K562 (cell line): Measurements from ENCODE around the gene SEMA5A. TPM values are rescaled to one million over a fixed set of nuclear protein-coding genes. Genes with fewer than 3 reads are reported as not detected.

Source experiments
- ATAC-seq: fragments of 200-7000 bp; cut with Tn5 transposase; 3 replicates; pipeline ENCODE4 v1.9.1; 2020; ENCODE audit warnings: moderate library complexity
- BruUV-seq: library from RNA; stranded (reverse); fragments of 400-500 nt; replicated peaks from 2 replicates; lab custom pipeline; 2021; lab: Mats Ljungman, UMichigan
- CTCF ChIA-PET: fragments of 300-600 bp; formaldehyde crosslinking; extraction: SDS; loops from one replicate; lab custom pipeline; 2021; ENCODE audit warnings: low intra/inter-chr PET ratio; lab: Yijun Ruan, JAX
- POLR2A ChIA-PET: fragments of 300-600, 350-650 bp; sonication (Branson Sonifier 250); formaldehyde crosslinking; extraction: SDS; loops from one replicate; lab custom pipeline; 2021; ENCODE audit warnings: antibody characterized with exemption, inconsistent platforms; lab: Yijun Ruan, JAX
- DNase-seq, 4 experiments: peaks; one replicate each; pipeline versions ENCODE4 v3.0.0 to v3.0.0-alpha.2; 2011 to 2018; ENCODE audit warnings: low spot score in 3 of 4, mixed read lengths in 3 of 4; ENCODE audit errors: extremely low read depth in 1 of 4
- FAIRE-seq: peaks from 2 replicates; lab custom pipeline; 2011; peaks lifted over from hg19 to GRCh38; lab: Jason Lieb, UNC
- H2AFZ ChIP-seq: 2 replicates; pipeline ENCODE4 v1.6.0; 2011; ENCODE audit warnings: low read depth, low read length, control low read depth, inconsistent platforms
- H3K27ac ChIP-seq: fragments of 200-600 bp; 3 replicates; pipeline ENCODE4 v1.8.0; 2011; ENCODE audit warnings: low read depth, mild to moderate bottlenecking, control low read depth, inconsistent platforms, low read length, moderate library complexity, mixed read lengths; ENCODE audit errors: extremely low read depth
- H3K27me3 ChIP-seq, 2 experiments: fragments of 300-600 bp in 1 of 2; 2 replicates in 1 of 2; 3 replicates in 1 of 2; pipeline versions ENCODE4 v1.6.0 to v1.8.0; 2011; ENCODE audit warnings: inconsistent platforms in 2 of 2, low read length in 2 of 2, mild to moderate bottlenecking in 1 of 2, mixed read lengths in 1 of 2, moderate library complexity in 1 of 2; ENCODE audit not compliant: control insufficient read depth in 2 of 2, insufficient read depth in 2 of 2
- H3K36me3 ChIP-seq: fragments of 300-600 bp; 3 replicates; pipeline ENCODE4 v1.8.0; 2011; ENCODE audit warnings: mild to moderate bottlenecking, low read length, inconsistent platforms; ENCODE audit not compliant: control insufficient read depth, insufficient read depth
- H3K4me1 ChIP-seq, 2 experiments: fragments of 200-600 bp in 1 of 2; replicated peaks in 1 of 2; 2 replicates in 1 of 2; 3 replicates in 1 of 2; pipeline versions ENCODE4 v1.5.1 to v1.8.0; 2011; ENCODE audit warnings: inconsistent platforms in 2 of 2, low read length in 2 of 2, mild to moderate bottlenecking in 1 of 2, mixed read lengths in 1 of 2, moderate library complexity in 1 of 2; ENCODE audit not compliant: control insufficient read depth in 2 of 2, insufficient read depth in 2 of 2
- H3K4me2 ChIP-seq: 2 replicates; pipeline ENCODE4 v1.6.1; 2011; ENCODE audit warnings: low read length, control low read depth, inconsistent platforms, mixed read lengths; ENCODE audit not compliant: insufficient read depth
- H3K4me3 ChIP-seq: fragments of 200-600 bp; sonication (generic), shearing (Covaris generic); 2 replicates; pipeline ENCODE4 v1.5.1; 2016; ENCODE audit warnings: control low read depth, inconsistent platforms
- H3K79me2 ChIP-seq: fragments of 200-600 bp; 3 replicates; pipeline ENCODE4 v1.8.0; 2011; ENCODE audit warnings: low read length, inconsistent platforms; ENCODE audit not compliant: control insufficient read depth, insufficient read depth
- H3K9ac ChIP-seq, 2 experiments: 2 replicates each; pipeline versions ENCODE4 v1.6.0 to v1.6.1; 2011; ENCODE audit warnings: low read depth in 2 of 2, low read length in 2 of 2, control low read depth in 1 of 2, inconsistent platforms in 1 of 2, mild to moderate bottlenecking in 1 of 2, mixed read lengths in 1 of 2; ENCODE audit not compliant: insufficient read depth in 1 of 2
- H3K9me1 ChIP-seq: one replicate; pipeline ENCODE4 v1.6.0; 2011; ENCODE audit warnings: inconsistent platforms, mild to moderate bottlenecking, low read length, moderate library complexity; ENCODE audit not compliant: control insufficient read depth, insufficient read depth
- H3K9me3 ChIP-seq: replicated peaks from 2 replicates; pipeline ENCODE4 v1.5.1; 2011; ENCODE audit warnings: low read depth, low read length, inconsistent platforms; ENCODE audit not compliant: control insufficient read depth, insufficient read depth
- H4K20me1 ChIP-seq: replicated peaks from 2 replicates; pipeline ENCODE4 v1.6.1; 2011; ENCODE audit warnings: low read length, inconsistent platforms, mixed read lengths; ENCODE audit not compliant: control insufficient read depth, insufficient read depth
- ASH1L ChIP-seq: fragments of 450-650 bp; IDR thresholded peaks from 2 replicates; pipeline ENCODE4 v1.6.1; 2018; ENCODE audit warnings: borderline replicate concordance, mild to moderate bottlenecking, low read depth; ENCODE audit not compliant: partially characterized antibody
- DIDO1 ChIP-seq: fragments of 450-650 bp; IDR thresholded peaks from 2 replicates; pipeline ENCODE4 v1.6.1; 2016; ENCODE audit warnings: low read depth, missing biosample characterization, missing genetic modification characterization
- POLR2A ChIP-seq: fragments of 450-650 bp; conservative IDR thresholded peaks from 2 replicates; pipeline ENCODE4 v1.6.1; 2016
- PTTG1 ChIP-seq: fragments of 450-650 bp; IDR thresholded peaks from 2 replicates; pipeline ENCODE4 v1.6.1; 2016; ENCODE audit warnings: low read depth, mild to moderate bottlenecking, missing genetic modification characterization, missing compliant biosample characterization
- RBM34 ChIP-seq: fragments of 200-400 bp; formaldehyde crosslinking; IDR thresholded peaks from 2 replicates; pipeline ENCODE4 v1.6.1; 2018; ENCODE audit warnings: low read length, borderline replicate concordance; ENCODE audit not compliant: insufficient read depth
- USF1 ChIP-seq: sonication (generic); formaldehyde crosslinking; IDR thresholded peaks from 2 replicates; pipeline ENCODE4 v1.9.0; 2022; ENCODE audit warnings: mild to moderate bottlenecking, missing genetic modification reagents
- ZNF408 ChIP-seq: fragments of 250-450 bp; sonication (Bioruptor Pico); IDR thresholded peaks from 2 replicates; pipeline ENCODE4 v1.4.0; 2020; ENCODE audit warnings: low read depth, mild to moderate bottlenecking, moderate library complexity
- WGBS: fragments of 100-300 bp; shearing (Covaris generic); methylation state at CpG from one replicate; pipeline ENCODE4 v1.1.6; 2016; ENCODE audit warnings: low coverage, mixed read lengths; ENCODE audit not compliant: insufficient coverage; ENCODE audit errors: missing lambda C conversion rate; 5-methylcytosine and 5-hydroxymethylcytosine counted together
- in situ Hi-C: fragments of 300-500 bp; cut with MboI; formaldehyde crosslinking; loops from 4 replicates; pipeline ENCODE4 v1.15.0; 2018; ENCODE audit warnings: inconsistent platforms, mixed read lengths
- intact Hi-C: fragments of 100-400 bp; cut with micrococcal nuclease; formaldehyde crosslinking; loops from 2 replicates; pipeline ENCODE4 v1.14.2; 2022
- polyA plus RNA-seq, 8 experiments: library from polyadenylated mRNA; depleted of rRNA in 4 of 8; stranded (reverse) in 5 of 8; unstranded in 3 of 8; fragments of >200 nt; fragmentation: Nextera tagmentation in 2 of 8; fragmentation: Illumina TruSeq in 1 of 8; extraction: Ambion mirVana in 2 of 8; extraction: Trizol in 1 of 8; gene quantifications; 2 replicates each; pipeline versions ENCODE4 v1.2.1 to v1.2.3, GENCODE V29; 2011 to 2014; ENCODE audit warnings: inconsistent platforms in 1 of 8, missing spikeins in 1 of 8
- total RNA-seq, 7 experiments: library from RNA; depleted of rRNA in 6 of 7; stranded (reverse); fragments of >200 nt in 6 of 7; fragmentation: Illumina TruSeq in 2 of 7; extraction: Trizol in 2 of 7; gene quantifications; 2 replicates each; pipeline versions ENCODE4 v1.2.1 to v1.2.3, GENCODE V29; 2011 to 2021; ENCODE audit warnings: low replicate concordance in 1 of 7

Gene SEMA5A
- total and polyA plus RNA-seq, 9 of the 15 experiments (the other 6 are each of a cell fraction or from before 2014, with no cell fraction given), result 0.02 TPM; not detected in 8

GRCh38 chr5:9098990-9099389 lies 446.9 kb downstream of the SEMA5A start (continued):
- no peak for TF ChIP-seq USF1 (CRISPR knock-in tag)
- TF ChIP-seq POLR2A, result no peak
- TF ChIP-seq ZNF408 (CRISPR knock-in tag), result no peak
- no peak for TF ChIP-seq RBM34
- no peak for TF ChIP-seq ASH1L

GRCh38 chr5:9094582-9094981 lies 451.3 kb downstream of the SEMA5A start:
- Histone ChIP-seq H3K36me3 (no peaks in the 10 kb centered on the region), H4K20me1 (no peaks in the 10 kb centered on the region)
- TF ChIP-seq PTTG1 (tag), result no peak
- no peak for TF ChIP-seq DIDO1
- TF ChIP-seq, all 486 proteins: peak for 0
- intact Hi-C loops (no loop called here), in situ Hi-C loops (no loop called here)
- Histone ChIP-seq H3K9me1 (no peaks in the 10 kb centered on the region), H3K4me3 (no peak overlapping the region), H3K27me3 (no peaks in the 10 kb centered on the region), H2AFZ (no peak overlapping the region), H3K9ac (no peak overlapping the region), H3K9me3 (no peaks in the 10 kb centered on the region), H3K4me1 (no peaks in the 10 kb centered on the region), H3K4me2 (no peak overlapping the region), H3K79me2 (no peaks in the 10 kb centered on the region), H3K27ac (no peak overlapping the region)
- ATAC-seq, result no peak
- CTCF ChIA-PET, result no interaction called here
- no peak for DNase-seq
- BruUV-seq, result no TSS peak
- POLR2A ChIA-PET, result no interaction called here
- no peak for FAIRE-seq
- 2% methylated on average over 6 of the region's 6 CpGs for WGBS
